ENCODE data around the gene PARG.
"Not testable (repeated sequence)": the region's sequence is repeated elsewhere in the genome, so short reads cannot be mapped to it uniquely, and the experiment has no call there.

PARG gene

GRCh38 chr10:49900406-49900805 is 41.4 kb downstream of the PARG start:
- not testable (repeated sequence) for DNase-seq

- DNase-seq: not testable (repeated sequence)
These were observed 41.8 kb downstream of the PARG start for GRCh38 chr10:49899999-49900398.

DNA sequence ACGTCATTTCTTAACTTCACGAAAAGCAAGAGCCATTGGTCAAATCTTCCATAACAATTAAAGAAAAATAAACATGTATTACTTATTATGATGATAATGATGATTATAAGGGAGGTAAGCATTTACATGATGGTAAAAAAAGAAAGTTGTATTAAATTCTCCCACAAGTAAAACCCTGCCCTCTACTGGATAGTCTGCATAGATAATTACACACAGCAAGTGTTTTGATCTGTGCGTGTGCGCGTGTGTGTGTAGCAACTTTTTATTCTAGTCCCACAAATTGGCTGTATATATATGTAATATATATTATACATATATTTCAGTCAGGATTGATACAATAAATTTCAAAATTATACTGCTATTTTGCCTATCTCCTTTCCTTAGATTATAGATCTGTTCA is 51.8 kb downstream of the PARG start:
- not testable (repeated sequence) for DNase-seq

GRCh38 chr10:49884739-49885331 is 57.0 kb downstream of the PARG start:
- DNase-seq: not testable (repeated sequence)

DNA sequence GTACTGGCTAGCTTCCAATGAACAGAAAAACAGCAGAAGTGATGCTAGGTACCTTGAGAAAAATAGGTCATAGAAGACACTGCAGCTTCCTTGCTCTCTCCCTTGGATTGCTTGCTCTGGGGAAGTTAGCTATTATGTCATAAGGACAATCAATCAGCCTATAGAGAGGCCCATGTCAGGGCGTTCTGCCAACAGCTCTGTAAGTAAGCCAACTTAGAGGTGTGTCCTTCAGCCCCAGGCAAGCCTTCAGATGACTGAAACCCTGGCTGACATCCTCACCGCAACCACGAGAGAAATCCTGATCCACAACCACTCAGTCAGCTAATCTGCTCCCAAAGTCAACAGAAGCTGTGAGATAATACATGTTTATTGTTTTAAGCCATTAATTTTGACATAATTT is 58.0 kb downstream of the PARG start:
- not testable (repeated sequence) for DNase-seq

GRCh38 chr10:49882327-49882726 is 59.5 kb downstream of the PARG start:
- not testable (repeated sequence) for DNase-seq

GRCh38 chr10:49872740-49873139 is 69.1 kb downstream of the PARG start:
- not testable (repeated sequence) for DNase-seq

DNA sequence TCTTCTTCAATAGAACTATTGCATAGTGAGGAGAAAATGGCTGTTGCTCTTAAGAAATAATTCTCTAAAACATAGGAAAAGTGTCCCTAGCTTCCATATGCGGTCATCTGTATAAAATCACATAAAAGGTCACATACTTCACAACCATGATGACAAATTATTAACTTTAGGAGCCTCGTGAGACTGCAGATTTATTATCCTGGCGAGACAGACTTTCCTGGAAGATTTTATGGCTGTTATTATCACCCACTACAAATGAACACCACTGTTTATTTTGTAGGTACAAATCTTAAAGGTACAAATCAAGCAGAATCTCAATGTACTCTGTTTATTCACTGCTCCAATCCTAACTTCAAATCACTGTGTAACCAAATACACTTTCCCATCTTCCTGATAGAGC is 70.4 kb downstream of the PARG start:
- DNase-seq: not testable (repeated sequence)

DNA sequence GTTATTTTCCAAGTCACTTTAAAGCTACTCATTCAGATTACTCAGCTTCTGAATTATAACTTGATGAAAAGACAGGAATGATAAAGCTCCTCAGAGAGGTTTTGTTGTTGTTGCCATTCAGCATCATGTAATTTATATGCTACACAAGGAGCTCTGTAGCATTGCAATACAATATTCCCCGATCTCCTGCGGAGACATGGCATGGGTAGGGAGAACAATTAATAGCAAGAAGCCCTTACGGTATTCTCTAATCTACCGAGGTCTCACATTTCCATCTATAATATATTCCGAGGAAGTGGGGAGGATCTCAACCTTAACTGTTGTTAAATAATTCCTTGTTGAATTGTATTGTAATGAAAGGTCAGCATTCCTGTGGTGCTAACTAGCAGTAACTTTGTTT is 81.9 kb downstream of the PARG start:
- not testable (repeated sequence) for DNase-seq

DNA sequence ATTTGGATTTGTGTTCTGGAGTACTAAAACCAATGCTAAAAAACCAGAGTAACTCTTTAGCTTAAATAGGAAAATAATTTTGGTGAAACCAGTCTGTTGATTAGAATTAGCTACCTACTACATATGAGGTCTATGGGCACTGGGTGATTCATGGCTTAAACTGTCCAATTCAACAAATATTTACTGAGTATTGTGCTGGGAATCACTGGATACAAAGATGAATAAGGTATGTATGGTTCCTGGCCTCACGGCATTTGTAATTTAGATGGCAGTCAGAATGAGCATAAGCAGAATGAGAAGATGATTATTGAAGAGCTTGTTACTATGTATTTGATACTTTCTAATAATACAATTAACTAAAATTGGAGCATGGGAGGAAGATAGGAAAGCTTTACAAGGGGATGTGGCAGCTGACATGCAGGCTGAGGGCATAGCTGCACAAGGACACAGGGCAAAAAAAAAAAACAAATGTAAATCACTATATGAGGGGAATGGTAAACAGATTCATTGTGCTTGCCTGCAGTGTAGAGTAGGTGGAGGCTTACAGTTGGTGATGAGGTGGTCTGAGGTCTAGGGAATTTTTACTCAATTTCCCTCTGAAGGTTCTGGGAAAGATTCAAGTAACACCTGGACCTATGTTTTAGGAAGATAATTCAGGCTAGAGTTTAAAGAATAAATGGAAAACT is 83.0 kb downstream of the PARG start:
- DNase-seq: not testable (repeated sequence)

- DNase-seq: not testable (repeated sequence)
These were observed 92.3 kb downstream of the PARG start for GRCh38 chr10:49849520-49849919.

DNA sequence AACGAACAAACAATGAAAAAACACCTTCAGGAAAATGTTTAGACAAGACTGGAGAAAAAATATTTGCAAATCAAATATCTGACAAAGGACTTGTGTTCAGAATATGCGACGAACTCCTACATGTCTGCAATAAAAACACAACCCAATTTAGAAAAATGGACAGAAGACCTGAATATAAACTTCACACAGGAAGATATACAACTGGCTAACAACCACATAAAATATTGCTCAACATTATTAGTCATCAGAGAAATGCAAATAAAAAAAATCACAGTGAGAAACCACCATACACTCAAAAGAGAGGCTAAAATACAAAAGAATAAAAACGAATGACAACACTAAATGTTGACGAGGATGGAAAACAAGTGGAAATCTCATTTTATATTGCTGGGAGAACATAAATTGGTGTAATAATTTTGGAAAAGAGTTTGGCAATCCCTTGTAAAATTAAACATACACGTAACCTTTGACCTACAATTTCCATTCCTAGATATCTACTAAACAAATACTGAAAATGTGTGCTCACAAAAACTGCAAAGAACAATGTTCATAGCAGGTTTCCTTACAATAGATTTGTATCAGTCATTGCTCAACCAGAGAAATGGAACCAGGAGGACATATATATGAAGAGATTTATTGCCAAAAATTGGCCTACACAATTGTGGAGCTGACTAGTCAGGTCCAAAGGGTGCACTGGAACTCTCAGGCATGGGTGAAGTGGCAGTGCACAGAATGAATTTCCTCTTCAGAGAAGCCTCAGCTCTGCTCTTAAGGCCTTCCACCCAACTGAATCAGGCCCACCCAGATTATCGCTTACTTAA is 96.8 kb downstream of the PARG start:
- no peak for DNase-seq

- DNase-seq: not testable (repeated sequence)
These were observed 99.5 kb downstream of the PARG start for GRCh38 chr10:49842333-49842628.

DNA sequence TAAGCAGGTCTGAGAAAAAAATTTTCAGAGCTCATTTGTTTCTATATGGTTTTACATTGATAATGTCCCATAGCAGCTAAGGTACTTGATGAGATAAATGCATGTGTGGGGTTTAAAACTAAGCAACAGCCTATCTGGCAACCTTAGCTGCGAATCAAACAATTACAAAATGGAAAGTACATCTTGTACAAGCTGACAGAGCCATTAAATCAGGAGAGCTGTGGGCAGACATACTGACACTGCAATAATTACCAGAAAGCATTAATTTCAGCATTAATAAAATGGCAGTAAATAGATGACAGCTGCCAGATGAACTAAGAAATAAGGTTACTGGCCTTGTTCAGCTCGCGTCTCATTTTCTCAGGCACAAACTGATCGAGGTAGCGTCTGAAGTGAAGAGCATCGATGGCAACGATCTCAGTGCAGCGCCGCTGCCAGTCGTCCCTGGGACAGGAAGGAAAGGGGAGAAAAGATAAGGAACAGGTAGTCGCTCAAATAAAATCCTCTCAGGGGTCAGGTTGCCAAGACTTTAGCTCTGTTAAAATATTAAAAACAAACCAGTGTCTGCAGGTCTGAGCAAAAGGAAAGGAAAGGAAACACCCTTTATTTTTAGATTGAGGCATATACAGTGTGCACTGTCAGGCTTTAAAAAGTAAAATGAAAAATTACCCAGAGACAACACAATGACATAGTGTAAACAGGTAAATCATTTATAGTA is 100.1 kb downstream of the PARG start:
- no peak for DNase-seq

DNA sequence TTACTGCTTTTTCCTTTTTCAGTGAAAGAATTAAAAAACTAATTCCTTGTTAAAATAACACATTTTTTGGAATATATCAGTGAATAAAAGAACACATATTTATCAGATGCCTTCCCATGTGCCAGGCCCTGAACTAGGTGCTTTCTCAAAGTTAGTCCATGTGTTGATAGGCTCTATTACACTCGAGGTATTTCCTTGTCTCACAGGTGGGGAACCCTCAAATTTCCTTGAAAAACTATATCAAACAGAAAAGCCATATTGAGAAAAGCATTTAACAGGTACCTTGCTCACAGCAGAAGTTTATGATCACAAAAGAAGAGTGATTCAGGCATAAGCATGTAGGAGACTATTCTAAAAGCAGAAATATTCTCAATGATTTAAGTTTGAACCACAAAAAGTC is 104.1 kb downstream of the PARG start:
- no peak for DNase-seq

DNA sequence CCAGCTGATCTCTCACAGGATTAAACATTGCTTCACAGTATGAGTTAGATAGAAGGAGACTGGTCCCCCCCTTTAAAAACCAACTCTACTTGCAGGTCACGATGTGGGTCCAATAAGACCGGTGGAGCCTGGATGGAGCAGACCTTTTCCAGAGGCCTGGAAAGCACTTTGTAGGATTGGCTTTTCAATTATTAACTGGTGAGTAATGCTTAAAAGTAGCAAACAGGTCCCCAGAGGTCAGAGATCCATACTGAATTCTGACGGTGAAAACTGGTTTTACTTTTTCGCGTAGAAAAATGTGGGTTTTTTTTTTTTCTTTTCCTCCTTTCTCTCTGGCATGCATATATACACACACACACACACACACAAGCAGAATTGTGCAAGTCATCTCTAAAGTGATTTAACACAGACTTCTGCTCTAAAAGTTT is 104.8 kb downstream of the PARG start:
- DNase-seq: no peak

DNA sequence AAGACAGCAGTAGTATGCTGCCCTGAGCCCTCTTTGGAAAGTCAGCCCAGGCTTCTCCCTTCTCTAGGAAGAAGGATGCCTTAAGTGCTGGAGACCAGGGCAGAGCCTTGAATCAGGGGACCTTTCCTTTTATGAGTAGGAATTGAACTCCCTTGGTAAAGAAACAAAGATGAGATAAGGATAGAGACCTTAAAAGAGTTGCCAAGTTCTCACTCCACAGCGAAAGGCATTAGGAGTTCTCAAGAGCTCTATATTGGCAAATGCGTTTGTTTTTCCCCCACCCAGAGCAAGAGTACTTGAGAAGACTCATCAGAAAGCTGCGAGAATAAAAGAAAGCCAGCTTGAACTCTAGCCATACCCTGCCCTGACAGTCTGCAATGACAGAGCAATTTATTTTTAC is 106.9 kb downstream of the PARG start:
- no peak for DNase-seq

DNA sequence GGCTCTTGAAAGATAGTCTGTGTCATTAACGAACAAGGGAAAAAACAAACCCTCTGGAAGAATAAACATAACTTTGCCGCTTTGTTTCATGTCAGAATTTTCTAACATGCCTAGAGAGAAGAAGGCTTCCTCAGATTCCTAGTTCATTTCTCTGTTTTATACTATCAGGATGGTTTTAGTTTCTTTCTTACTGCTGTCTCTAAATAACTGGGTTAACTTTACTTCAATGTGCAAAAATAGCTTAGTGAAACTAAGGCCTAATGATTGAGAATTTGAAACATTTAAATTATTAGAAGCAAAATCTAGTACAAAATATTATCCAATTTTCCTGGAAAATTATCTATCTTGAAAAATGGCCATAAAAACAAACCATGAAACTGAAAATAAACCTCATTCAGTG is 107.6 kb downstream of the PARG start:
- DNase-seq: no peak

GRCh38 chr10:49833168-49833567 is 108.7 kb downstream of the PARG start:
- no peak for DNase-seq

DNA sequence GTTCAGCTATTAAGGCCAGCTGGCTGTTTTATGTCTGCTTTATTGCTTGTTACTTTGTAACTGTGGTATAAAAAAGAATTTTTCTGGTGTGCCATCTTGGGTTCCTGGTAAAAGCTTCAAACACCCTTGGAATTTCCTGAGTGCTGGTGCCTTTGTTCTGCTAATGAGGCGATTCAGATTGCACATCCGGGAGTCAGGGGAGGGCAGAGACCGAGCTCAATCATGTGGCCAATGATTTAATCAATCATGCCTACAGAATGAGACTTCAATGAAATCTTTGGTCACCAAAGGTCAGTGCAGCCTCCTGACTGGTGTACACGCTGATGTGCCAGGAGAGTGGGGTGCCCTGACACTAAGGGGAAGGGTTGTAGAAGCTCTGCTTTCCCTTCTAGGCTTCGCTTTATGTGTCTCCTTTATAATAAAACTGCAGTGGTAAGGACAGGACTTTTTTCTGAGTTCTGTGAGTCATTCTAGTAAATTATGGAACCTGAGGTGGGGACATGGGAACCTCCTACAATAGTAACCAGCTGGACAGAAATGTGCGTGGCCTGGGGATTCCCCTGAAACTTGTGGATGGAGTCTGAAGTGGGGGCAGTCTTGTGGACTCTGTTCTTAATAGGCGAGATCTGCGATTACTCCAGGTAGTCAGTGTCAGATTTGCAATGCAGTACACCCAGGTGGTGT is 110.3 kb downstream of the PARG start:
- no peak for DNase-seq

GRCh38 chr10:49830846-49831245 is 111.0 kb downstream of the PARG start:
- DNase-seq: no peak

DNA sequence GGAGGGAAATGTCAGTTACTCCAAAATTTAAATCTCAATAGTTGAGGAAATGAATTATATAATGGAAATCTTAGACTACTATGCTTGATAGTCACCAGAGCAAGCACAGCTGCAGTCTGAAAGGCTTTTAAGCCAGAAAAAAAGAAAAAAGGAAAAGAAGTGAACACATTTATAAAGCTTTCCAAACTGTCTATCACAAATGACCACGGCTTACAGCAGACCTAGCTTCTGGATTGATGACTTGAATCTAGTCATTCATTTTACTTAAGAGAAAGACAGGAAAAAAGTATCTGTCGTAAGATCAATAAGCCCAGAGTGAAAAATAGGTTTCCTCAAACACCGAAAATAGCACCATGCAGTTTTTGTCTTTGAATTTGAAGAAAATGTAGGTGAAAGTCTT is 111.8 kb downstream of the PARG start:
- DNase-seq: no peak

DNA sequence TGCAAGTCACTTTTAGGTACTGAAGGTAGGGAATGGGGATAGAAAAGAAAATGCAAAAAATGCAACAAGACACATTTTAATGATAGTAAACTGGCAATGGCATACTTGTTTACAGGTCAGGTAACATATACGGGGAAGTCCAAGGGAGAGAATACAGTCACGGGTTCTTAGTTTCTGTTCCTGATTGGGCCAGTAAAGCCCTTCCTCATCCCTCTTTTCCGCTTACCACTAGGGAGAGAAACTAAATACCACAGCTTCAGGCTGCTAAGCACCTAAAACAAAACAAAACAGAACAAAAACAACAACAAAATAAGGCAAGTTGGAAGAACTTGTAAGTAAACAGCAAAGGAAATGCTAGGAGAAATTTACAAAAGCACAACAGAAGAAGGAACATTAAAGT is 114.5 kb downstream of the PARG start:
- no peak for DNase-seq
